ENCODE data around the gene RORB. TPM values are rescaled to one million over a fixed set of nuclear protein-coding genes. Genes with fewer than 3 reads are reported as not detected.
A peak's percentile ranks its signal among the peaks of the same experiment; 100 is the strongest.

Gene RORB
- total RNA-seq, 2 experiments from 2014 or later = 0.13 to 0.18 TPM

DNA sequence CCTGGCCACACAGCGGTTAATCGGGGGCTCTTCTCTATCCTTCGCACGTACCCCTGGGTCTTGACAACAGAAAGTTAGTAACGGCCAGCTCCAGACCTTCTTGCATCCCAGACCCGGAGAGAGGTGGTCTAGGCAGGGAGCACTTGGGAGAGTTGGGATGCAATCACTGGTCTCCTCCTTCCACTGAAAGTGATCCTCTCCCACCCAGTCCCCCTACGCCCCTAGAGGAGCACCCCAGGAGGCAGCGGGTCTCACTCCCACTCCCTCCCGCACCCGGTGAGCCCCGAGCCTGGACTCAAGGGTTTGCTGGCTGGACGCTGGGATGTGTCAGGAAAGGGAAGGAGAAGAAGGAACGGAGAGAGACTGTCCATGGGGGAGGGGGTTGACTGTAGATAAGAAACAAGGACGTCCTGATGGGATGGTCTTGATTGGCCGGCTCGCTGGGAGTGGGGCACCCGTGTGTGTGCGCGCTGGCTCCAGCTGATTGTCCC is 2.0 kb downstream of the RORB start:
- no peak for DNase-seq
- Mint-ChIP-seq H3K27ac (no peak overlapping the region), H3K27me3 (peaks cover 55% of the 10 kb centered on the region), H3K36me3 (ENCODE audit: low read depth) (peaks cover 5% of the 10 kb centered on the region), H3K9me3 (no peaks in the 10 kb centered on the region), H3K4me1 (peaks cover 29% of the 10 kb centered on the region), H3K4me3 (peak overlapping the region; percentile 40)
- ChIA-PET CTCF (no interaction called here), POLR2A (no interaction called here)

DNA sequence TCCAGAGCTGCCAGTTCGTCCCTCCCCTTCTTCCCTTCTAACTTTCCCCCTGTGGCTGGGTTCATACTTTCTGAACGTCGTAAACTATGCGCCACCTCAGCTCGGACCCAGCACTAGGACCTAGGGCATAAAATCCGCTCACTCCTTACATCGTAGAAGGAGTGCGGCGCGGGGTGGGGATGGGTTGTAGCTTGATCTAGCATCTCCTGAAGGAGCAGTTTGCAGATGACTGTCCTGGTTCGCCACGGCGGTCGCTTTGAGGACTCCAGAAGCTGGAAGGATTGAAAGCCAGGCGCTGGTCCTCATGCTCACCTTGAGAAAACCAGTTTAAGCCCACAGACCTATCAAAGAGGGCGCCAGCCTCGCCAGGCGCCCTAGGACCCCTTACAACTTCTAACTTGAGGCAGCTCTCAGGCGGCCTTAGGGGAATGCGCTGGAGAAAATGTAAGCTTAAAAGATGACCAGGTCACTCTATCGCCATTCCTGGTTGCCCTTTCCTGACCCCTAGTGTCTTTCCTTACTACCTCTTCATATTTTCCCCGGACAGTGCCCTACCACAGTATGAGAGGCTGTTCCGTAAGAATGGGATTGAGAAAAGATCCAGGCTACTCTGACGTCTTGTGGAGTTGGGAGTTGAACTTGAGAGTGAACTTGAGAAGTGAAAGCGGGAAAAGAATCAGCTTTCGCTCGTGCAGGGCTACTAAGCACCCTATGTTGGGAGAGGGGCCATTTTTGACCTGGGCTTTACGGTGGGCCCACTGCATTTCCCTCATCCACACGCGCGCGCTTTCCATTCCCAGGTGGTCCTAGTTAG is 2.8 kb downstream of the RORB start:
- CTCF ChIA-PET = no interaction called here
- POLR2A ChIA-PET = no interaction called here
- no peak for DNase-seq

DNA sequence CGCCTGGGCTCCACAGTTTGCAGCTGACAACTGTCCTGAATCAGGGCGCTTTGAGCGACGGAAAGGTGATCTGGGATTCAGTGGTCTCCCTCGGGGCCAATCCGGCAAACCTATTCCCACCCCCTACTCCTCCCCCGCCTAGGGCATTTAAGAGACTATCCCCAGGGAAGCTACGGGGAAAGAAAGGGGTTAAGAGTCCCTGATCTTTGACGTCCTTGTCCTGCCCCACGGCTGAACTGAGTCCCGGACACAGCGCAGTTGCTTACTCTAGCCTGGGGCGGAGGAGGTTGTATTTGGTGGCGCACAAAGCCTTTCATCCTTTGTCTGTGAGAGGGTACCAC is 3.4 kb downstream of the RORB start:
- CTCF ChIA-PET = no interaction called here
- Mint-ChIP-seq H3K9me3 (no peaks in the 10 kb centered on the region), H3K36me3 (ENCODE audit: low read depth) (peaks cover 5% of the 10 kb centered on the region), H3K4me1 (peaks cover 29% of the 10 kb centered on the region), H3K4me3 (no peak overlapping the region), H3K27me3 (peaks cover 55% of the 10 kb centered on the region), H3K27ac (no peak overlapping the region)
- POLR2A ChIA-PET = no interaction called here
- DNase-seq = no peak

More for the DNA sequence above, 2.8 kb downstream of the RORB start:
- peaks cover 29% of the 10 kb centered on the region for H3K4me1 Mint-ChIP-seq
- no peak overlapping the region for H3K27ac Mint-ChIP-seq
- H3K4me3 Mint-ChIP-seq = peak overlapping the region; percentile 40
- peaks cover 5% of the 10 kb centered on the region for H3K36me3 Mint-ChIP-seq (ENCODE audit: low read depth)
- no peaks in the 10 kb centered on the region for H3K9me3 Mint-ChIP-seq
- peaks cover 55% of the 10 kb centered on the region for H3K27me3 Mint-ChIP-seq

DNA sequence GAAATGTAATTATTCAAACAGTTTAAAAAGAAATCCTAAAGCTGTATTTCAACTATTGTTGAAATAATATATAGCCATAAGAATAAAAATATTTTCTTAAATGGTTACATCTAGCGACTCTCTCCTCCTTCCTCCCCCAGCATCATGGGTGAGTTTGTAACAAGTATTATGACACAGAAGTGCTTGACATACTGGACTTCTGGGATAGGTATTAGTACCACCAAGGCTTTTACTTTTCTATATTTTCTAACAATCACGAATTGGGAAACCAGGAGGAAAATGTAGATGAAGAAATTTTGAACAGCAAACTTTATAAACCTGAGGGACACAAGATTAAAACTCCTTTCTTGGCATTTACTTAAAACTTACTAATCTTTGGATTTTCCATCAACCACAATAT is 4.4 kb downstream of the RORB start:
- CTCF ChIA-PET = no interaction called here
- Mint-ChIP-seq H3K27me3 (peaks cover 49% of the 10 kb centered on the region), H3K4me3 (no peak overlapping the region), H3K4me1 (peaks cover 29% of the 10 kb centered on the region), H3K27ac (no peak overlapping the region), H3K36me3 (ENCODE audit: low read depth) (peaks cover 5% of the 10 kb centered on the region), H3K9me3 (no peaks in the 10 kb centered on the region)
- DNase-seq = no peak
- POLR2A ChIA-PET = no interaction called here

DNA sequence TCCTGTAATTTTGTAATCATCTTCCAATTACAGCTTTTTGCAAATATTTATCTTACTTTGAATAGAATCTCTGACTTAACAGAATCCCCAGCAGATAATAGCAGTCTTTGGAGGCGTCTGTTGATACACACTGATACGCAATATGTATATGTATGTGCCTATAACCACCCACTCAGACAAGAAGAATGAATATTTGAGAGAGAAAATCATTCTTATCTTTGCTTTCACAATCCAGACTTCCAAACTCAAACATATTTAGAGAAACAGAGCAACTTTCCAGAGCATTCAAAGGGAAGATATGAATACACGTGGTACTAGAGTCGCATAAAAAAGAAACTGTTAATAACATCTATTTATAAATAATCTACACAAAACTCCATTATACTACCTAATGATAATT is 6.1 kb downstream of the RORB start:
- ChIA-PET CTCF (no interaction called here), POLR2A (no interaction called here)
- peaks cover 19% of the 10 kb centered on the region for H3K4me1 Mint-ChIP-seq
- H3K27me3 Mint-ChIP-seq = peaks cover 36% of the 10 kb centered on the region
- no peak overlapping the region for H3K27ac Mint-ChIP-seq
- DNase-seq = no peak
- H3K4me3 Mint-ChIP-seq = no peak overlapping the region
- no peaks in the 10 kb centered on the region for H3K9me3 Mint-ChIP-seq
- no peaks in the 10 kb centered on the region for H3K36me3 Mint-ChIP-seq (ENCODE audit: low read depth)

DNA sequence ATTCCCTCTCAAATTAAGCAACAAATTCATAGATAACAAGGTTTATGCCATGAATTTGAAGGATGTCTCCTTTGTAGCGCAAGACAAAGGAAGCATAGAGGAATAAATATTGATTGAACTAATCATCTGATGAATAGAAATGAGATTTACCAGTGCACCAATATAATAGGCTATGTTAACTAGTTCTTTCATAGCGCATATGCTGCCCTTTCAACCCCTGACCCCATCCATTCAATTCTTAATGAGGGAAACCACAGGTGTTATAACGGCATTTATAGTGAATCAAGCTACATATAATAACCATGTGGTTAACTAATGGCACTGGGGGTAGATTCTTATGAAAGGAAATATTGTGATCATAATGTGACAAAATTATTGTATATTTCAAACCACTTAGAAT is 6.5 kb downstream of the RORB start:
- Mint-ChIP-seq H3K4me3 (no peak overlapping the region), H3K27me3 (peaks cover 34% of the 10 kb centered on the region), H3K9me3 (no peaks in the 10 kb centered on the region), H3K36me3 (ENCODE audit: low read depth) (no peaks in the 10 kb centered on the region), H3K4me1 (peaks cover 17% of the 10 kb centered on the region), H3K27ac (no peak overlapping the region)
- no peak for DNase-seq
- ChIA-PET POLR2A (no interaction called here), CTCF (no interaction called here)

DNA sequence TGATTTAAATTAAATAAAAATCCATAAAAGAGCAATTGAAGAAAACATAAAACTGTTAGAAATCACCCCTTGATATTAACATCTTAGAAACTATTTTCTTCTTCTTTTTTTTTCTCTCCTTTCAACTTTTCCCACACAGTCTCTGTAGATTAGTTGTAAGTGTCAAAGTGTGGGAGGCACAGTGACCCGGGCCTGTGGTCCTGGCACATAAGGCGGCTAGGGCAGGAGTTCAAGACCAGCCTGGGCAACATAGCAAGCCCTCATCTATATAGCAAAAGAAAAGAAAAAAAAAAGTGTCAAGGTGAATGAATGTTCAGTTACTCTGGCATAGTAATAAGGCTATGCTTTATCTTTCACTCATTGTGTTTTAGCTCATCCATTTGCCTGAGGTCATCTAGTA is 14.2 kb downstream of the RORB start:
- no peak for DNase-seq
- ChIA-PET CTCF (no interaction called here), POLR2A (no interaction called here)
- Mint-ChIP-seq H3K27ac (no peak overlapping the region), H3K27me3 (no peaks in the 10 kb centered on the region), H3K9me3 (no peaks in the 10 kb centered on the region), H3K36me3 (ENCODE audit: low read depth) (no peaks in the 10 kb centered on the region), H3K4me3 (no peak overlapping the region), H3K4me1 (no peaks in the 10 kb centered on the region)

DNA sequence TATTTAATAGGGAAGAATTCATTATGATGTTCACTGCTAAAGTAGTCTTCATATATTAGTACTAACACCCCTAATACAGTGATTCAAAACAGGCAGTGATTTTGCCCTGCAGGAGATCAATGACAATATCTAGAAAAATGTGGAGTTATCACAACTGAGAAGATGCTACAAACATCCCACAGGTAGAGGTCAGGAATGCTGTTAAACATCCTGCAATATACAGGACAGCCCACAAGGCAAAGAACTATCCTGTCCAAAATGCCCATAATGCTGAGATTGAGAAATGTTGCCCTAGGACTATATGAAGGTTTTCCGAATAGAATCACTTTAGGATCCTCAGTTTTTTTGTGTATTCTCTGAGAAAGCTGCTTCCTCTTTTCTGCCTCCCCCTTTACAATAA is 15.3 kb downstream of the RORB start:
- H3K9me3 Mint-ChIP-seq = no peaks in the 10 kb centered on the region
- H3K36me3 Mint-ChIP-seq (ENCODE audit: low read depth) = no peaks in the 10 kb centered on the region
- DNase-seq = no peak
- no peaks in the 10 kb centered on the region for H3K27me3 Mint-ChIP-seq
- ChIA-PET POLR2A (no interaction called here), CTCF (no interaction called here)
- no peaks in the 10 kb centered on the region for H3K4me1 Mint-ChIP-seq
- H3K4me3 Mint-ChIP-seq = no peak overlapping the region
- no peak overlapping the region for H3K27ac Mint-ChIP-seq

DNA sequence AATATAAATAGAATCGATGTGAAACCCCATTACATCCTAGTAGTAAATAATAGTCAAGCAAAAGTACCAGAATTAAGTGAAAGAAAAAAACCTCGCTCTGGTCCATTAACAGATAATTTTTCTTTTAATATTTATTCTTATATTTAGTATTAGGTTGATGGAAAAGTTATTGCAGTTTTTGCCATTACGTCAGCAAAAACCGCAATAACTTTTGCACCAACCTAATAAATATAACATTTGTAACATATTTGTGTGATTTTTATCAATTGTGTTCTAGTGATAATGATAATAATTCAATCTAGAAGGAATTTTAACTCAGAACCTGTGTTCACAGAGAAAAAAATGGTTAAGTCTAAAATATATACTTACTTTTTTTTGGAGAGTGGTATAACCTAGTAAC is 16.1 kb downstream of the RORB start:
- CTCF ChIA-PET = no interaction called here

DNA sequence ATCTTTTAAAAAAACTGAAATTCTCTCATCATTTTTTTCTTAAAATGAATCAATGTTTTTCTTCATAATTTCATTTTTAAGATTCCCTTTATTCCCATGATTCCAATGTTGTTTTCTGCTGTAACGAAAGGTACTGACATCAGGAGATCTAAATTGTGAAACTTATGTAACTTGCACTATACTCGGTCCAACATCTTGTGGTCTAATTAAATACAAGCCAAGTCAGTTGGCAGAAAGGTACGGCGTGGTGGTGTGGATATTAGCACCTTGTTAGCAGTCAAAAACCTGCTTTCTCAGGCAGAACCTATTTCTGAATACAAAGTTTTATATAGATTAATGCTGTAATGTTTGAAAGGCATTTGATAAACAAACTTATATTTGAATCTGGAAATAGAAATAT is 20.1 kb downstream of the RORB start:
- no peak for DNase-seq
- Mint-ChIP-seq H3K4me3 (no peak overlapping the region), H3K27ac (no peak overlapping the region), H3K4me1 (no peaks in the 10 kb centered on the region), H3K36me3 (ENCODE audit: low read depth) (no peaks in the 10 kb centered on the region), H3K27me3 (peaks cover 2% of the 10 kb centered on the region), H3K9me3 (no peaks in the 10 kb centered on the region)
- CTCF ChIA-PET = no interaction called here
- POLR2A ChIA-PET = no interaction called here

More for the DNA sequence above, 16.1 kb downstream of the RORB start:
- no peak for DNase-seq
- H3K27me3 Mint-ChIP-seq = no peaks in the 10 kb centered on the region
- POLR2A ChIA-PET = no interaction called here
- no peaks in the 10 kb centered on the region for H3K36me3 Mint-ChIP-seq (ENCODE audit: low read depth)
- H3K27ac Mint-ChIP-seq = no peak overlapping the region
- H3K9me3 Mint-ChIP-seq = no peaks in the 10 kb centered on the region
- no peaks in the 10 kb centered on the region for H3K4me1 Mint-ChIP-seq
- H3K4me3 Mint-ChIP-seq = no peak overlapping the region

DNA sequence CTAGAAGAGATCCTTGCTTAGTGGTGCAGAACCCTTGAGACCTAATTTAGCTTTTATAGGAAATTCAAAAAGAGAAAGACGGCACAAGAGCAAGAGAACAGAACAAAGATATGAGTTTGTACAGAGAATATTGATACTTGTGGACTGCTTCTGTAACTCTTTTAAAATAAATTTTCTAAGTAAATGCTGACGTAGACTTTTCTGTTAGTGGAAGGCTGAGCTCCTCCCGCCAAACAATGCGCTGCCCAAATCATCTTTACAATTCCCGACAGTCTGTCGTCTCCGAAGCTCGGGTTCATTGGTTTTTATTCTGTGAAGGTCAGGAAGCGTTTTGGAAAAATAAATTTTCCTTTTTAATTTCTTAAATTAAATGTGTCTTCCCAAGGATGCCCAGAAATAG is 22.3 kb downstream of the RORB start:
- CTCF ChIA-PET = no interaction called here
- Mint-ChIP-seq H3K27me3 (peaks cover 2% of the 10 kb centered on the region), H3K36me3 (ENCODE audit: low read depth) (no peaks in the 10 kb centered on the region), H3K4me1 (no peaks in the 10 kb centered on the region), H3K9me3 (no peaks in the 10 kb centered on the region), H3K4me3 (no peak overlapping the region), H3K27ac (no peak overlapping the region)
- POLR2A ChIA-PET = no interaction called here
- no peak for DNase-seq

DNA sequence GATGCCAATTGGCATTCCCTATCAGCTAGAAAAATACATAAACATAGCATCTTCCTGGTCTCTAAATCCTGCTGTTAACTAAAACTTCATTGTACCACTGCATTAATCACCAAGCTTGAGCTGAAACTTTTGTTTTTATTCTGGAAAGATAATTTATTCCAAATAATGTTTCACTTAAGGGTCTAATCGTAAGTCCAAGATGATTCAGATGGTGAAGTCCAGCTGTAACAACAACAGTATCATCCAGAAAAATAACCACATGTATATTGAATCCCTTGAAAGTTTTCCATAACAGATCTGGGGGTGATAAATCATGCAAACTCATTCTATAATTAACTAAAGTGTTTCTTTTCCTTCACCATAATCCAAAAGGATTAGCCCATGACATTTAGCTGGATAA is 23.9 kb downstream of the RORB start:
- CTCF ChIA-PET = no interaction called here
- POLR2A ChIA-PET = no interaction called here
- Mint-ChIP-seq H3K9me3 (no peaks in the 10 kb centered on the region), H3K4me3 (no peak overlapping the region), H3K27me3 (peaks cover 4% of the 10 kb centered on the region), H3K36me3 (ENCODE audit: low read depth) (no peaks in the 10 kb centered on the region), H3K4me1 (no peaks in the 10 kb centered on the region), H3K27ac (no peak overlapping the region)
- DNase-seq = no peak

DNA sequence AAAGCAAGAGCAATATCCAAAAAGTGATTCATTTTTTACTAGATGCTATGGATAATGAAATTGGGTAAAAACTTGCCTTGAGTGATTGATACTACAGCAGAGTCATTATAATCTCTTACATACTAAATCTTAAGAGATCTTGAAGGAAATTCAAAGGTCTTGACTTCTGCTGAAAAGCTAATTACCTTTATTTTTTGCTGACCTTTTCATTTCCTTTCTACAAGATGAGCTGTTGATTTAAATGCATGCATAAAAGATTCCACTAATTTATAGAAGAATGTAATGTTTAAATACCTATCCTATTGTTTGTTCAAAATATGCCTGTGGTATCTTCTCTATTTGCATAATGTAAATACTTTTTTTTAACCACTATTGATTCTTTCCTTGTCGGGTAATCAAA is 27.2 kb downstream of the RORB start:
- peaks cover 2% of the 10 kb centered on the region for H3K27me3 Mint-ChIP-seq
- ChIA-PET POLR2A (no interaction called here), CTCF (no interaction called here)
- H3K4me1 Mint-ChIP-seq = no peaks in the 10 kb centered on the region
- no peak overlapping the region for H3K27ac Mint-ChIP-seq
- DNase-seq = no peak
- no peaks in the 10 kb centered on the region for H3K36me3 Mint-ChIP-seq (ENCODE audit: low read depth)
- H3K9me3 Mint-ChIP-seq = no peaks in the 10 kb centered on the region
- H3K4me3 Mint-ChIP-seq = no peak overlapping the region

DNA sequence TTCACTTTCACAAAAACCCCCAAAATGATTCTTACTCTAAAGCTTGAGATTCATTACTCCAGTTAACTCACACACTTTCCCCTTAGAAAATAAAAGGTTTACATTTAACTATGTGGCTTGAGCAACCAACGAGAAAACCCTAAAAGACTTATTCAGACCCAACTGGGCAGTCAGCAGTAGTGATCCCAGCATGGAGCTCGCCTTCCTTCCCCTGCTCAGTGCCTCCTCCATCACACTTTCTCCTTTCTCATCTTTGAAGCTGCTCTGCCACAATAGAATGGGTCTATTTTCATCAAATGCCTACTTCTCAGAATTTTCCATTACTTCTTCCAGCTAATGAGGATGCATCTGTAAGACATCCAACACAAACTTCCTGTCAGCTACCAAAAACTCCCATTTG is 29.1 kb downstream of the RORB start:
- ChIA-PET CTCF (no interaction called here), POLR2A (no interaction called here)
- no peak overlapping the region for H3K4me3 Mint-ChIP-seq
- no peaks in the 10 kb centered on the region for H3K4me1 Mint-ChIP-seq
- no peak for DNase-seq
- H3K36me3 Mint-ChIP-seq (ENCODE audit: low read depth) = no peaks in the 10 kb centered on the region
- H3K9me3 Mint-ChIP-seq = no peaks in the 10 kb centered on the region
- peaks cover 2% of the 10 kb centered on the region for H3K27me3 Mint-ChIP-seq
- H3K27ac Mint-ChIP-seq = no peak overlapping the region

Measured in activated CD4-positive, alpha-beta memory T cell treated with anti-CD3 and anti-CD28 coated beads, Interleukin-2, amount 10 ng/mL, durations not matched to agents 7 days and 5 days (primary cell).